DOHH2 (cell line): ENCODE results near the gene RPS27.

ENCODE experiments used
- CTCF ChIP-seq: fragments of 200-600 bp; sonication (generic); IDR thresholded peaks from one replicate; pipeline ENCODE4 v1.5.1; 2014; ENCODE audit warnings: antibody characterized with exemption, mild to moderate bottlenecking, low read depth, low read length; ENCODE audit not compliant: poor library complexity, severe bottlenecking
- EZH2phosphoT487 ChIP-seq: fragments of 200-600 bp; sonication (generic); IDR thresholded peaks from 2 replicates; pipeline ENCODE4 v1.6.1; 2017; ENCODE audit warnings: borderline replicate concordance, mild to moderate bottlenecking, antibody characterized with exemption, low read length, moderate library complexity, mixed read lengths

- TF ChIP-seq CTCF (no peak), EZH2phosphoT487 (no peak)
These were observed 45.3 kb upstream of the RPS27 start for GRCh38 chr1:153945131-153945794.
